CD4-positive, alpha-beta T cell treated with Interleukin-4 for 4 hours (primary cell): ENCODE results near the gene TRPM3.

ENCODE experiments used
- DNase-seq: peaks from one replicate; pipeline ENCODE4 v3.0.0-alpha.2; 2020

TRPM3 gene

GRCh38 chr9:70539526-70539925 lies 581.9 kb downstream of the TRPM3 start:
- DNase-seq = no peak

- no peak for DNase-seq
These were observed 582.4 kb downstream of the TRPM3 start for GRCh38 chr9:70539001-70539400.

- no peak for DNase-seq
These were observed 584.3 kb downstream of the TRPM3 start for GRCh38 chr9:70537084-70537483.

GRCh38 chr9:70535546-70536323 lies 585.7 kb downstream of the TRPM3 start:
- DNase-seq = no peak

GRCh38 chr9:70534471-70534870 lies 587.0 kb downstream of the TRPM3 start:
- no peak for DNase-seq

GRCh38 chr9:70534061-70534460 lies 587.4 kb downstream of the TRPM3 start:
- no peak for DNase-seq

GRCh38 chr9:70533492-70533891 lies 587.9 kb downstream of the TRPM3 start:
- no peak for DNase-seq

GRCh38 chr9:70532716-70533115 lies 588.7 kb downstream of the TRPM3 start:
- DNase-seq = no peak

GRCh38 chr9:70531311-70531710 lies 590.1 kb downstream of the TRPM3 start:
- no peak for DNase-seq

- DNase-seq = no peak
These were observed 590.7 kb downstream of the TRPM3 start for GRCh38 chr9:70530716-70531115.

- no peak for DNase-seq
These were observed 591.6 kb downstream of the TRPM3 start for GRCh38 chr9:70529833-70530232.

GRCh38 chr9:70529377-70529776 lies 592.0 kb downstream of the TRPM3 start:
- no peak for DNase-seq

- DNase-seq = no peak
These were observed 594.5 kb downstream of the TRPM3 start for GRCh38 chr9:70526902-70527301.

GRCh38 chr9:70525519-70525918 lies 595.9 kb downstream of the TRPM3 start:
- DNase-seq = no peak

- DNase-seq = no peak
These were observed 601.3 kb downstream of the TRPM3 start for GRCh38 chr9:70519912-70520724.

GRCh38 chr9:70517926-70518610 lies 603.4 kb downstream of the TRPM3 start:
- DNase-seq = no peak

- DNase-seq = no peak
These were observed 607.1 kb downstream of the TRPM3 start for GRCh38 chr9:70514273-70514672.

- no peak for DNase-seq
These were observed 609.6 kb downstream of the TRPM3 start for GRCh38 chr9:70511858-70512257.

- DNase-seq = no peak
These were observed 611.2 kb downstream of the TRPM3 start for GRCh38 chr9:70510157-70510770.

- DNase-seq = no peak
These were observed 615.3 kb downstream of the TRPM3 start for GRCh38 chr9:70506159-70506558.

GRCh38 chr9:70504834-70505233 lies 616.6 kb downstream of the TRPM3 start:
- DNase-seq = no peak

GRCh38 chr9:70502690-70503089 lies 618.7 kb downstream of the TRPM3 start:
- DNase-seq = no peak

- DNase-seq = no peak
These were observed 620.6 kb downstream of the TRPM3 start for GRCh38 chr9:70500793-70501192.
